ENCODE results near the gene KRTAP29-1. TPM values are rescaled to one million over a fixed set of nuclear protein-coding genes. Genes with fewer than 3 reads are reported as not detected.
A peak's percentile ranks its signal among the peaks of the same experiment; 100 is the strongest.

The KRTAP29-1 gene
- polyA plus RNA-seq, 2 of the 4 experiments (the other 2 are of a cell fraction), result not detected

DNA sequence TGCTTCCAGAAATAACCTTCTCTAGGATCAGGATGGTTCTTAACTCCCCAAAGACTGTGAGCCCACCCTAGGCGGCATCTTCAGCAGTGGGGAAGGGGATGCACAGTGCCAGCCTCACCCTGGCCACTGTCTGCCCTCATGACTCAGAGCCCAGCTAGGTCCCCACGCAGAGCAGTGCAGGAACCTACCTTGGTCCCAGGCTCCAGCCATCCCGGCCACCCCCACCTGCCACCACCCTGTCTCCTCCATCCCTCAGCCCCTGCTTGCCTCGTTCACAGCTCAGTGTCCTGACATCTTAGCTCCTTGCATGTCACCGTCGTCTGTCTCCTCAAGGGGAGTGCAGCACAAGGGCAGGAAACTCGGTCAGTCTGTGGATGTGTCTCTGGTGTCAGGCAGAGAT, 29.0 kb upstream of the KRTAP29-1 start:
- H3K27ac ChIP-seq, result no peak overlapping the region
- TF ChIP-seq TFCP2L1 (CRISPR knock-in tag; IDR thresholded peaks at IDR 0.05), result no peak
- TF ChIP-seq JUNB (IDR thresholded peaks at IDR 0.05), result no peak
- TF ChIP-seq NR3C1 (IDR thresholded peaks at IDR 0.05), result no peak
- no peak for TF ChIP-seq JUN (IDR thresholded peaks at IDR 0.05)
- TF ChIP-seq, protein P1, sequence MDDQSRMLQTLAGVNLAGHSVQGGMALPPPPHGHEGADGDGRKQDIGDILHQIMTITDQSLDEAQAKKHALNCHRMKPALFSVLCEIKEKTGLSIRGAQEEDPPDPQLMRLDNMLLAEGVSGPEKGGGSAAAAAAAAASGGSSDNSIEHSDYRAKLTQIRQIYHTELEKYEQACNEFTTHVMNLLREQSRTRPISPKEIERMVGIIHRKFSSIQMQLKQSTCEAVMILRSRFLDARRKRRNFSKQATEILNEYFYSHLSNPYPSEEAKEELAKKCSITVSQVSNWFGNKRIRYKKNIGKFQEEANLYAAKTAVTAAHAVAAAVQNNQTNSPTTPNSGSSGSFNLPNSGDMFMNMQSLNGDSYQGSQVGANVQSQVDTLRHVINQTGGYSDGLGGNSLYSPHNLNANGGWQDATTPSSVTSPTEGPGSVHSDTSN (IDR thresholded peaks at IDR 0.05), result no peak
- no peak; the same call in 1 of the 2 replicates for TF ChIP-seq POLR2A (IDR thresholded peaks at IDR 0.05; ENCODE audit: low read length)
- TF ChIP-seq GATA3 (IDR thresholded peaks at IDR 0.05; ENCODE audit: borderline replicate concordance), result no peak
- ChIA-PET CTCF (interaction anchor here (0.9 to 5.5 kb wide), 12 partner anchors 10 to 475 kb away, joined by 3 to 40 read pairs (median 10); partner anchors contain the start of gene KRTAP16-1), POLR2A (no interaction called here)
- 58% methylated on average over 7 of the region's 7 CpGs for WGBS (ENCODE audit: missing lambda C conversion rate)
- H3K4me2 ChIP-seq, result no peak overlapping the region
- FAIRE-seq (no peak), ATAC-seq (no peak), DNase-seq (ENCODE audit: low read depth in 1 of 2, low spot score in 1 of 2) (no peak)
- no peak overlapping the region for H3K4me3 ChIP-seq
- H3K9me3 ChIP-seq, result no peaks in the 10 kb centered on the region
- no peaks in the 10 kb centered on the region for H3K4me1 ChIP-seq

GRCh38 chr17:41329279-41329948, 26.8 kb upstream of the KRTAP29-1 start:
- ChIA-PET CTCF (interaction anchor here (0.6 to 5.5 kb wide), 56 partner anchors 7 to 727 kb away, joined by 3 to 40 read pairs (median 4); partner anchors contain the start of genes KRTAP16-1, KRTAP17-1 and KRTAP29-1), POLR2A (interaction anchor here (0.6 to 1.0 kb wide), 3 partner anchors 219 to 425 kb away, joined by 3 to 9 read pairs (median 5); no protein-coding TSS in a partner anchor)
- ATAC-seq (peak; percentile 75 to 95), FAIRE-seq (peak; percentile 86), DNase-seq (ENCODE audit: low read depth in 1 of 2, low spot score in 1 of 2) (peak; percentile 78 to 79)
- H3K27ac ChIP-seq, result peak overlapping the region in 1 of 2 experiments; percentile 44; a peak in 1 of 6 replicates
- no peaks in the 10 kb centered on the region for H3K9me3 ChIP-seq
- no peak overlapping the region for H3K4me3 ChIP-seq
- no peaks in the 10 kb centered on the region for H3K4me1 ChIP-seq
- no peak overlapping the region for H3K4me2 ChIP-seq
- 39% methylated on average over 11 of the region's 13 CpGs for WGBS (ENCODE audit: missing lambda C conversion rate)
- TF ChIP-seq, protein P2, sequence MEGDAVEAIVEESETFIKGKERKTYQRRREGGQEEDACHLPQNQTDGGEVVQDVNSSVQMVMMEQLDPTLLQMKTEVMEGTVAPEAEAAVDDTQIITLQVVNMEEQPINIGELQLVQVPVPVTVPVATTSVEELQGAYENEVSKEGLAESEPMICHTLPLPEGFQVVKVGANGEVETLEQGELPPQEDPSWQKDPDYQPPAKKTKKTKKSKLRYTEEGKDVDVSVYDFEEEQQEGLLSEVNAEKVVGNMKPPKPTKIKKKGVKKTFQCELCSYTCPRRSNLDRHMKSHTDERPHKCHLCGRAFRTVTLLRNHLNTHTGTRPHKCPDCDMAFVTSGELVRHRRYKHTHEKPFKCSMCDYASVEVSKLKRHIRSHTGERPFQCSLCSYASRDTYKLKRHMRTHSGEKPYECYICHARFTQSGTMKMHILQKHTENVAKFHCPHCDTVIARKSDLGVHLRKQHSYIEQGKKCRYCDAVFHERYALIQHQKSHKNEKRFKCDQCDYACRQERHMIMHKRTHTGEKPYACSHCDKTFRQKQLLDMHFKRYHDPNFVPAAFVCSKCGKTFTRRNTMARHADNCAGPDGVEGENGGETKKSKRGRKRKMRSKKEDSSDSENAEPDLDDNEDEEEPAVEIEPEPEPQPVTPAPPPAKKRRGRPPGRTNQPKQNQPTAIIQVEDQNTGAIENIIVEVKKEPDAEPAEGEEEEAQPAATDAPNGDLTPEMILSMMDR (IDR thresholded peaks at IDR 0.05), result peak; percentile 73
- TF ChIP-seq E2F6 (IDR thresholded peaks at IDR 0.05; ENCODE audit: borderline replicate concordance, low read depth), result no peak
- peak; percentile 89 for TF ChIP-seq SMC3 (IDR thresholded peaks at IDR 0.05)
- peak; percentile 88 to 95 for TF ChIP-seq RAD21 (conservative IDR thresholded peaks at IDR 0.05 in 1 of 2, IDR thresholded peaks at IDR 0.05 in 1 of 2)
- TF ChIP-seq MAZ (IDR thresholded peaks at IDR 0.05; ENCODE audit: borderline replicate concordance, low read depth, low read length), result 0 out of 2 replicates have a peak, but pooled peaks have one; percentile 26
- TF ChIP-seq, protein P3, sequence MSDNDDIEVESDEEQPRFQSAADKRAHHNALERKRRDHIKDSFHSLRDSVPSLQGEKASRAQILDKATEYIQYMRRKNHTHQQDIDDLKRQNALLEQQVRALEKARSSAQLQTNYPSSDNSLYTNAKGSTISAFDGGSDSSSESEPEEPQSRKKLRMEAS (IDR thresholded peaks at IDR 0.05), result peak; percentile 65

DNA sequence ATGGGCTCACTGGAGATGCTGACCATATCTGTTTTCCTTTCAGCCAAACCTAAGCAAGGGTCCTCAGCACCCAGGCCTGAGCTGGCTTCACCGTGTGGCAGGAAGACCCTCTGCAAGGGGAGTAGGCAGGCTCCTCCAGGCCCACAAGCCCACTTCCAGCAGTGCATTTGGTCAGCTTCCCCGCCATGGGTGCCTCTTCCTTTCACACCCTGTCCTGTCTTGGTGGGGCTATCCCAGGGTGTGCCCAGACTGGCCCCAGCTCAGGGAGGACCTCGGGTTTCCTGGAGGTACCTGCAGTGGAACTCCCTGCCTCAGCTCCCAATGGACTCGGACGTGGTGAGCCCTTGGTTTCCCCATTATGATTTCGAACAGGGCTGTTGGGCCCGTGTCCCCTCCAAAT, 25.6 kb upstream of the KRTAP29-1 start:
- no peak for ATAC-seq
- Histone ChIP-seq H3K9me3 (no peaks in the 10 kb centered on the region), H3K4me1 (no peaks in the 10 kb centered on the region), H3K4me3 (no peak overlapping the region), H3K4me2 (no peak overlapping the region), H3K27ac (no peak overlapping the region)
- no peak for FAIRE-seq
- POLR2A ChIA-PET, result no interaction called here
- no peak for DNase-seq (ENCODE audit: low read depth in 1 of 2, low spot score in 1 of 2)
- CTCF ChIA-PET, result interaction anchor here (0.8 to 5.3 kb wide), 25 partner anchors 10 to 525 kb away, joined by 3 to 40 read pairs (median 9); partner anchors contain the start of gene KRTAP17-1
- 89% methylated on average over 7 of the region's 7 CpGs for WGBS (ENCODE audit: missing lambda C conversion rate)
- TF ChIP-seq HOXB5 (CRISPR knock-in tag; IDR thresholded peaks at IDR 0.05) (no peak), ZFP36 (IDR thresholded peaks at IDR 0.05; ENCODE audit: borderline replicate concordance, partially characterized antibody) (no peak), FOXS1 (CRISPR knock-in tag; IDR thresholded peaks at IDR 0.05) (no peak), FOSL2 (IDR thresholded peaks at IDR 0.05) (no peak), FOSL2 (CRISPR knock-in tag; IDR thresholded peaks at IDR 0.05) (no peak), EHMT2 (IDR thresholded peaks at IDR 0.05; ENCODE audit: low read depth) (no peak), RFX5 (IDR thresholded peaks at IDR 0.05) (no peak), HMGXB4 (CRISPR knock-in tag; IDR thresholded peaks at IDR 0.05; ENCODE audit: borderline replicate concordance) (no peak), JUN (IDR thresholded peaks at IDR 0.05) (no peak), BHLHE40 (IDR thresholded peaks at IDR 0.05; ENCODE audit: low read depth, low read length) (no peak), ESRRA (IDR thresholded peaks at IDR 0.05; ENCODE audit: borderline replicate concordance, low read length) (no peak), TP53 (CRISPR knock-in tag; IDR thresholded peaks at IDR 0.05) (no peak), CBX2 (IDR thresholded peaks at IDR 0.05; ENCODE audit: borderline replicate concordance, low read depth) (no peak), BCL3 (IDR thresholded peaks at IDR 0.05) (no peak), KDM1A (IDR thresholded peaks at IDR 0.05; ENCODE audit: low read depth) (no peak), RARB (CRISPR knock-in tag; IDR thresholded peaks at IDR 0.05) (no peak)

All from A549 (cell line).